NCI-H1930 (cell line): Measurements from ENCODE around the gene FAIM2.
"Not testable (repeated sequence)": the region's sequence is repeated elsewhere in the genome, so short reads cannot be mapped to it uniquely, and the experiment has no call there.

ENCODE experiments used
- DNase-seq, 2 experiments: peaks; one replicate each; lab custom pipeline; 2025; lab: John Stamatoyannopoulos, UW

The FAIM2 gene

GRCh38 chr12:49863946-49864797 is 39.5 kb downstream of the FAIM2 start:
- DNase-seq = no peak

GRCh38 chr12:49860921-49861320 is 42.8 kb downstream of the FAIM2 start:
- not testable (repeated sequence) for DNase-seq

- not testable (repeated sequence) for DNase-seq
These were observed 47.8 kb downstream of the FAIM2 start for GRCh38 chr12:49855890-49856289.

- DNase-seq = no peak
These were observed 48.7 kb downstream of the FAIM2 start for GRCh38 chr12:49854976-49855375.

GRCh38 chr12:49853671-49854070 is 50.0 kb downstream of the FAIM2 start:
- no peak for DNase-seq

GRCh38 chr12:49847161-49847560 is 56.5 kb downstream of the FAIM2 start:
- no peak for DNase-seq

GRCh38 chr12:49846032-49846431 is 57.7 kb downstream of the FAIM2 start:
- DNase-seq = no peak

GRCh38 chr12:49843876-49844437 is 59.7 kb downstream of the FAIM2 start:
- no peak for DNase-seq

GRCh38 chr12:49843411-49843810 is 60.3 kb downstream of the FAIM2 start:
- DNase-seq = no peak

- DNase-seq = peak; percentile 74 to 81
These were observed 61.0 kb downstream of the FAIM2 start, which contains the start of gene BCDIN3D for GRCh38 chr12:49842519-49843352. BCDIN3D (minus strand) TSS chr12:49843106; CDS start chr12:49843087, 19 bp downstream.

GRCh38 chr12:49838973-49839633 is 64.6 kb downstream of the FAIM2 start:
- peak; percentile 2 to 10 for DNase-seq

- peak in 1 of 2 experiments; percentile 10 for DNase-seq
These were observed 70.8 kb downstream of the FAIM2 start for GRCh38 chr12:49832836-49833421.

GRCh38 chr12:49831717-49832116 is 72.0 kb downstream of the FAIM2 start:
- no peak for DNase-seq

- peak; percentile 83 to 85 for DNase-seq
These were observed 75.3 kb downstream of the FAIM2 start, which contains the start of gene NCKAP5L for GRCh38 chr12:49828133-49829091. NCKAP5L (minus strand) TSS chr12:49828413; CDS start chr12:49804044, 24,369 bp downstream.

GRCh38 chr12:49827401-49828099 is 76.2 kb downstream of the FAIM2 start:
- DNase-seq = peak; percentile 23 to 43

GRCh38 chr12:49827051-49827400 is 76.7 kb downstream of the FAIM2 start:
- DNase-seq = no peak

GRCh38 chr12:49825971-49826421 is 77.7 kb downstream of the FAIM2 start:
- no peak for DNase-seq

GRCh38 chr12:49825360-49825970 is 78.2 kb downstream of the FAIM2 start:
- no peak for DNase-seq

GRCh38 chr12:49824895-49825294 is 78.8 kb downstream of the FAIM2 start:
- no peak for DNase-seq
